GM19455 (cell line): ENCODE data around the gene PNPLA2.

Experiments
- ATAC-seq: cut with Tn5 transposase; IDR thresholded peaks from one replicate; pipeline ENCODE4 v1.9.1; 2021; ENCODE audit not compliant: unreplicated experiment

PNPLA2 gene

DNA sequence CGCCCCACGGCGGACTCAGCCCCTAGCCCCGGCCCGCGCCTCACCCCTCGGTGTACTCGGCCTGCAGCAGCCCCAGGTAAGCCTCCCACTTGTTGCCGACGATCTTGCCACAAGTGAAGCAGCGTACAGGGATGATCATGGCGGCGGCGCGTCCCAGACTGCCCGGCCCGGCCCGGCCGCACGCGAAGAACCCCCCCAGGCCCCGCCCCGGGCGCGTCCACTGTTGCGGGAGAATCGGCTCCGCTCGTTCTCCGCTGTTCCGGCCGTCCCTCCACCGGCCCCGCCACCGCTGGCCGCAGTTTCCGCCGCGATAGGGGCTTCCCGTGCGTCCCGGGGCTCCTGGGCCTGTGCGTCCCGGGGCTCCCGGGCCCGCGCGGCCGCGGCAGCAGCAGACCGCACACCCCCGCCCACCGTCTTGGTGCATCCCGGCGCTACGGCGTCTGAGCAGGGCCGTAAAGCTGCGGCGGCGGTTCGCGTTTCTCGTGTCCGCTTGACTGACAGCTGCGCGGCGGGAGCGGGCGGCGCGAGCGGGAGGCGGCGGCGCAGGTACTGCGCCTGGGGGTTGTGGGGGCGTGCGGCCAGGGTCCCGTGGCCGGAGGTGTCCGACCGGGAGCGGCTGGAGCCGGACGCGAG lies 23.8 kb downstream of the PNPLA2 start, which contains the start of the genes POLR2L and TSPAN4:
Gene POLR2L, minus strand, starts transcription at position 160 of the 633 bp plus-strand sequence. Its CDS starts 21 bp downstream, at position 139.
Gene TSPAN4, plus strand, starts transcription at position 483 of the 633 bp plus-strand sequence. CDS start 7,453 bp downstream, outside the sequence.
- ATAC-seq = peak; percentile 63

DNA sequence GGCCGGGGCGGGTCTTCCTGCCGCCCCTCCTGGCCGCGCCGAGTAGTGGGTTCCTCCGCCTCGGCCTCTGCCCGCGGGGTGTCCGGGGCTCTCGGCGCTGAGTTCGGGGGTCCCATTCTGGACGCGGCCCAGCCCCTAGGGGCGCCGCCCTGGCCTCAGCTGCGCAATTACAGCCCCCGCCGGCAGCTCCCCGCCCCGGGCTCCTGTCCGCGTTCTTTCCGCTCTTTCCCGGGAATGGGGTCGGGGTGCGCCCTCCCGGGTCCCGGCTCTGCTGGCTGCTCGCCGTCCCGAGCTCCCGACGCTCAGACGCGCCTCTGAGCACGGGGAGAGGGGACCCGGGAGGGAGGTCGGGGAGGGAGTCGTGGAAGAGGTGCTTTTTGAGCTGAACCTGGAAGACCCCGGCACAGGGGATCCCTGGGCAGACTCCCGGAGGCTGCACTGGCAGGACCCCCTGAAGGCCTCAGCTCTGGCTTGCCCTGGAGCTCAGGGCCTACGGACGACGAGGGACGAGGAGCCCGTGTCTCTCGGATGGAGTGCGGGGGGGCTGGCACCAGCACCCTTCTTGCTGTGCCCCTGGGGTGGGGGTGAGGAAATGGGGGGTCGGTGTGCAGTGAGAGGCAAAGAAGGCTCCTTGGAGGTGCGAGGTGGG lies 24.5 kb downstream of the PNPLA2 start:
- no peak for ATAC-seq

DNA sequence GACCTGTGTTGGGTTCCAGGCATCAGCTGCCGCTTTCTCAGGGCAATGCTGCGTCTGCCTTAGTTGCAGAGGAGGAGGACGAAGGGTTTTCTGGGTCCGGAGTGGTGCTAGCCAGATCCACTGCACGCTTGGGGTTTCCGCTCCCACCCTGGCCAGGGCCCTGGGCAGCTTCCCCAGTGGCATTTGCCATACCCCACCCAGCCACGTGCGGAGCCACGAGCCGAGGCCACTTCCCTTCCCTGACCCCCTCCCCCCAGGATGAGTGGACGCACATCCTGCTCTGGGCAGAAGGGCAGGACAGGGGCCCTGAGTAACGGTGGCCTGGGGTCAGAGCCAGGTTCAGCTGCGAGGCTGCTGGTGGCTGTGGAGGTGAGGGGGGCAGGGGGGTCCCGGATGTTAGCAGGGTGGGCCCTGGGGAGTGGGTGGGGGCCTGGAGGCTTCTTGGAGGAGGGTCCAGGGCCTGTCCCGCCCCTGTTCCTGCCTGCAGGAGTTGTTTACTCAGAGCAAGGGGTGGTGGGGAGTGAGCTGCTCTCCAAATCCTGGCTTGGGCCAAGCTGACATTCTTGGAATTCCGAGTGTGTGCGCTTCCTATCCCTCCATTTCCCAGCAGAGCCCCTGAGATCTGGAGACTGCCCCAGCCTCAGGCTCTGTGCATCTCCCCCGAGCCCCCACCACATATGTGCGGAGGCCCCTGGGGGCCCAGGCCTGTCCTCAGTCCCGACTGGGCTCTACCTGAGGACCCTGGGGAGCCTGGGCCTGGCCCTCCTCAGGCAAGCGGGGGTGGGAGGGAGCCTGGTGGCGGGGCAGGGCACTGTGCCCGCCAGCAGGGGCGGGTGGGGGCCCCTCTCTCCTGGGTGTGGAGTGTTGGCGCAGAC lies 25.3 kb downstream of the PNPLA2 start:
- ATAC-seq = no peak

DNA sequence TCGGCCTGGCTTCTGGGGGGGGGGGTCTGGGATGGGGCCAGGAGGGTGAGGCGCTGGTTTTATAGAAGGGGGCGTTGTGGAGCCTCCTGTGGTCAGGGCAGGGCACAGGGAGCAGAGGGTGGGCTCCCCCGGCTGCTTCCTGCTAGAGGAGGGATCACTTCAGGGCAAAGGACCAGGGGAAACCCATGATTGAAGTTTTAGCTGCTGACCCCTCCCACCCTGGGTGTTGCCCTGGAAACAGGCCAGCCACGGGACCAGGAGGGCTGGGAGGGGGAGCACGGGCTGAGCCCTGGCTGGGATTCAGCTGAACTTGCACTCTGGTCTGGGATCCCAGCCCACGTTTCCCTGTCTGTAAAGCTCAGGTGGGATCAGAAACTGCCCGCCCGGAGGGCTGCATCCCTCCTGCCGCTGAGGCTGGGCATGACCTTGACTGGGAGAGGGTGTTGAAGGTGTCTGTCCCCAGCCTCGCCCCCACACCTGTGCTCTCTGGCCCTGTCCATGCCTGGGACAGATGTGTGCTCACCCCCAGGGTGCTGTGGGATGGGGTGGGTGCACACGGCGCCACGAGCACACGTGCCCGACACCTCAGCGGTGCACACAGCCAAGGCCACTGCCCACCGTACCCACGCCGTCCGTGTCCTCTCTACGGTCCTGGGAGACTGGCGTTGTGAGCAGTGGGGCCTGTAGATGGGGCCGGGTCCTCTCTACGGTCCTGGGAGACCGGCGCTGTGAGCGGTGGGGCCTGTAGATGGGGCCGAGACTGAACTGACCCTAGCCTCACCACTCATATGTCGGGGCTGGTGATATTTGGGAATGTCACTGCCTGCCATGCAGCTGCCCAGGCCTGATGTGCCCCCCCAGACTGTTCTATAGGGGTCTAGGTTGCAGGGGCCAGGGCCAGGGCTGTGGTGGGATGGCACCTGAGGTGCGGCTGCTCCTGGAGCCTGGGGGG lies 26.3 kb downstream of the PNPLA2 start:
- no peak for ATAC-seq

DNA sequence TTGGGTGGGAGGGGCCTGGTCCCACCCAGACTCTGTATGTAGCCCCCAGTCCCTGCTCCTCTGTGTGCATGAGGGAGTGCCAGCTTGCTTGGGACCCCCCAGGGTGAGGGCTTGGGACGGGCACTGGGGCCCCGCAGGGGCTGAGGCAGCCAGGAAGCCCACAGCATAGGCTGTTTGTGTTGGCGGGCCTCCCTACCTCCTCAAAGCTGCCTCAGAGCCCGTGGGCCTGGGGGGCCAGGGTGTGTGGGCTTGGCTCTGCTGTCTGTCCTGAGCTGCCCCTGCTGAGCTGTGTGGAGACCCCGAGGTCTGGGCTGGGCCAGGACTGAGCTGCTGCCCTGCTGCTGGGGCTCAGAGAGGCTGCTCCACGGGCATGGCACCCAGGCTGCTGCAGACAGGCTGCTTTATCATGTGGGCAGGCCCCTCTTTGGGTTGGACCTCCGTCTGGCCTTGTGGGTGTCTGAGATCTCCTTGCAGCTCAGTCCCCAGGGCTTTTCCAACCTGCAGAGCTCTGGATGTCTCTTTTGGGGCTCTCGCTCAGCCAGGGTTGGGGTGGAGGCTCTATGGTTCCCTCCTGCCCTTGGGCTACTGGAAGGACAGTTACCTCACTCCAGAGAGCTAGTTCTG lies 27.3 kb downstream of the PNPLA2 start:
- no peak for ATAC-seq

DNA sequence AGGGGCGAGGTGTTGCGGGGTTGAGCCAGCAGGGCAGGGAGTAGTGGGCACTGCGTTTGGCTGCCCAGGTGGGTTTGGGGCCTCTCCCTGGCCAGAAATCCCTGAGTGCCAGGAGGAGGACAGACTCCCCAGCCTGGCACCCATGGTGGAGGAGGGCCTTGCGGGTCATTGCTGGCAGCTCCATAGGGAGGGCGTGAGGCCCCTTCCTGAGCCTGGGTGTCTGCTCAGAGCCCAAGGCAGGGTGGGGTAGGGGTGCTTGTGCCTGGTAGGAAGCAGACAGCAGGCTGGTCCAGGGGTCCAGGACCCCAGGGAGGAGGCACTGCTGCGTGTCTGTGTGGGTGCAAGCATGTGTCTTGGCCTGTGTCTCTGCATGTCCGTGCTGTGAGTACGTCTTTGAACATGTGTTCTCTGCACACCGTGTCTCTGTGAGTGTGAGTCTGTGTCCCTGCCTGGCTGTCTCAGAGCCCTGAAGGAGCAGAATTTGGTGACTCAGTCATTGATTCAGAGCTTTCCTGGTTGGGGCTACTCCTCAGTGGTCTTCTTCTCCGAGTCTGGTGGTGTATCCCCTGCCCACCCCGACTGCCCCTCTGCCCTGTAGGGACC lies 27.9 kb downstream of the PNPLA2 start:
- no peak for ATAC-seq

DNA sequence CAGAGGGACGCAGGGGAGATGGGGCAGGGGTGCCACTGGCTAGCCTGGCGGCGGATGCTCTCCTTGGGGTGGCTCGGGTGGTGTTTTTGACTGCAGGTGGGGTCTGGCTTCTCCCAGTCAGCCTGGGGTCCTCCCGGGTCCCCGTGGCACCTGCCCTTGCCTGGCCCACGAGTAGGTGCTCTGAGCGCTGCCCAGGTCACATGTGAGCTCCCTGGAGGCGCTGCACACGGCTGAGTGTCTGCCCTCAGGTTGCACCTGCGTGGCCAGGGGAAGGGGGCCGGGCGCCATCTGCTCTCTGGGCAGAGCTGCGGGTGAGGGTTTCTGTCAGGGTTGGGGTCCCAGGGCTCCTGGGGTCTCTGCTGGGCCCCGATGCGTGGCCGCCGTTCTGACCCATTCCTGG lies 29.2 kb downstream of the PNPLA2 start:
- no peak for ATAC-seq

DNA sequence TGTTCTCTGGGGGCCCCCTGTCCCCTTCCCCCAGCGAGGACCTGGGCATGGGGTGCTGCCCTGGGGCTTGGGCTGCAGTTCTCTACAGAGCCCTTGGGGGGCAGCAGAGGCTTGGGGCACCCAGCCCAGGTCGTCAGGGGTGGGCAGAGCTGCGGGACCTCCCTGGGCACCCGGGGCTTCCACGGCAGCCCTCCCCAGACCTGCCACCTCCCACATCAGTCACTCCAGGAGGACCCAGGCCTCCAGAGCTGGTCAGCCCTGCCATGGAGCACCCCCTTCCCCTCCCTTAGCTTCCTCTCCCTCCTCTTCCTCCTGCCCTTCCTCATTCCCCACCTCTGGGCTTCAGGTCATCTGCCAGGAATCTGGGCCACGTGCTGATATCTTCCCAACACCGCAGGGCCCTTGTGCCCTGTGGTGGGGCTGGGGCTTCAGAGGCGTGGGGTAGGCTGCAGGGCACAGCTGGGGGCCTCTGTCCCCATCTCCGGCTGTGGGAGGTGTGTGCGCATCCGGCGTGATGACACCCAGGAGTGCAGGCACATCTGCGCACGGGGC lies 29.7 kb downstream of the PNPLA2 start:
- no peak for ATAC-seq

DNA sequence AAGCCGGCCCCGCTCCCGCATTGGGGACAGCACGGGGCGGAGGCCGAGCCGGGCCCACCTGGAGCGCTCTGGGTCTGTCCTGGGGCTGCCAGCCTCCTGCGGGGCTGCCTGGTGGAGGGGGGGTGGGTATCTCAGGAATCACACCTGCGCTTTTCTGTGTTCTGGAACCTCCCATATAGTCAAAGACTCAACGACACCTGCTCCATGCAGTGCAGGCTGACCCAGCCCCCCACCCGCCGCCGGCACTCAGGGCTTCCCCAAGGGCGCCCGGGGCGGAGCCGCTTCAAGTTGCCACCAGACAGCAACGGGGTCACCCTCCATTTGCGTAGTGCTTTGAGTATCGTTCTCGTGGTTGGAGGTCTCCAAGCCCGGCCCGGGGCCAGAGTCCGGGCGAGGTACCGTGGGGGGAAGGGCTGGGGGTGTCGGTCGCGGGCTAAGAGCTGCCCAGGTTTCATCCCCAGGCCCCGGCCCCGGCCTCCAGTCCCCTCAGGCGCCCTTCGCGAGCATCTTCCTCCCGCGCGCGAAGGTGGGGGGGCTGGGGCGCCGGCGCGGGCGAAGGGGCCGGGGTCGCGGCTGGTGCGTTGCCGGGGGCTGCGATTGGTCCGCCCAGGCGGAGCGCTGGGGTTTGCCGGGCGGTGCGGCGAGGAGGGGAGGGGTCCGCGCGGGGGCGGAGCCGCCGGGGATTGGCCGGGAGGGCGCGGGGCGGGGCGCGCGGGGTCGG lies 30.6 kb downstream of the PNPLA2 start:
- no peak for ATAC-seq

DNA sequence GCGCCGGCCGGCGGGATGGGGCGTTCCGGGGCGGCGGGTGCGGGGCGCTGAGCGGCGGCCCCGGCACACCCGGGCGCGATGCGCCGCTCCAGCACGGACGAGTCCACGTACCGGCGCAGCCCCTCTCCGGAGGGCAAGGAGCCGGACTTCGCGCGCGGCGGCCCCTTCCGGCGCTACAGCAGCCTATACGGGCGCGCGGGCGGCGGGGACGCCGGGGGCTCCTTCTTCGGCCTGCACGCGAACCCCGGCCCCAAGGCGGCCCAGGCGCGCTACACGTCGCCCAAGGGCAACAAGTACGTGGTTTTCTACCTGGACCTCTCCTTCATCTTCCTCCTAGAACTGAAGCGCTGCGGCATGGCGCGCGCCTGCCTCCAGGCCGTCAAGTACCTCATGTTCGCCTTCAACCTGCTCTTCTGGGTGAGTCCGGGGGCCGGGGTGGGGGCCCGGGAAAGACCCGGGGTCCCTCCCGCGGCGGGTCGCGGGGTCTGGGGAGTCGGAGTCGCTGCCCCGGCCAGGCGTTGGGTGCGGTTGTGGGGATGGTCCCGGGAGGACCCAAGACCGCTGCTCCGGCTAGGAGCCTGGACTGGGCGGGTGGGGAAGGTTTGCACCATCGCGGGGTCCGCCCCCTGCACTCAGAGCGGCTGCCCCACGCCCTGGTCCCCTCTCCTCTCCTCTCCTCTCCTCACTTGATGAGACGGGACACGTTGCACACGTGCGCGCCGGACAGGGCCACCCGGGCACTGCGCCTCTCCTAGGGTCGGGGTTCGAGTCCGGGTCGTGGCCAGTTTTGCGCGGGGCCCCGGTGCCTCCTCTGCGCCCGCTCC lies 31.4 kb downstream of the PNPLA2 start:
- ATAC-seq = no peak

DNA sequence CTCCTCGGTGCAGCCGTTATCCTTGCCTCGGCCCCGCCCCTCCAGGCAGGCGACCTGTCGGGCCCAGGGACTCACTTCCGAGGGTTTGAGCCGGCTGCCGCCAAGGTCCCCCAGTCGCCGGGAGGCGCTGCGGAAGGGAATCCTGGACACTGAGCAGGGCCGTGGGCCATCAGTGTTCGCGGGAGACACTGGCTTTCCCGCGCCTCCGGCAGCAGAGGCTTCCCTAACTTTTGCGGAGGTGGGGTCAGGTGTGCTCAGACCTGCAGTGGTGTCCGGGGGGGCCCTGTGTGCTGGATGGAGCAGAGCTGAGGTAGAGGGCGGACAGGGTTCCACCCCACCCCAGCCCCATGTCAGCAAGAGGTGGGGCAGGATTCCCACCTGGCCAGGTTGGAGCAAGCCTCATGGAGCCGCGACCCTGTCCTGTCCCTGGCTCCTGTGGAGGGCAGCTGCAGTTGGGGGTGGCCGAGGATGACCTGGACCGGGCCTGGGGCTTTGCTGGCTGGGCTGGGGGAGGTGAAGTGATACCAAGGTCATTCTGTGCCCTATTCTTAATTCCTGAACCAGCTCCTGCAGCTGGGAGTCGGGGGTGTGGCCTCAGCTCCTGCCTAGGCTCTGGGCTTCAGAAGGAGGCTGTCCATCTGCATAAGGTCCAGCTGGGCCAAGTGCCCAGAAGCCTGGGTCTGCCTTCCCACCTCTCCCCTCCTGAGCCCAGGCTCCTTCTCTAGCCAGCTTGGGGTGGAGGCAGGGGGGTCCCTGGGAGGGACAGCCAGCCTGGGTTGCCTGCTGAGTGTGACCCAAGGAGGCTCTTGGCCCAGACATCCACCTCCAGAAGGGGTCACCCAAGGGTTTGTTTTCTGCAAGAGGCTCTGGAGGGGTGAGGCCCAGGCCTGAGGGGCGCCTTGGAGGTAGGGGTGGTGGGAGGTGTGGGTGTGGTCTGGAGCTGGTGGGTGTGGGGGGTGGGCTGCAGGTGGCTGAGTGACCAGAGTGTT lies 32.4 kb downstream of the PNPLA2 start:
- no peak for ATAC-seq

DNA sequence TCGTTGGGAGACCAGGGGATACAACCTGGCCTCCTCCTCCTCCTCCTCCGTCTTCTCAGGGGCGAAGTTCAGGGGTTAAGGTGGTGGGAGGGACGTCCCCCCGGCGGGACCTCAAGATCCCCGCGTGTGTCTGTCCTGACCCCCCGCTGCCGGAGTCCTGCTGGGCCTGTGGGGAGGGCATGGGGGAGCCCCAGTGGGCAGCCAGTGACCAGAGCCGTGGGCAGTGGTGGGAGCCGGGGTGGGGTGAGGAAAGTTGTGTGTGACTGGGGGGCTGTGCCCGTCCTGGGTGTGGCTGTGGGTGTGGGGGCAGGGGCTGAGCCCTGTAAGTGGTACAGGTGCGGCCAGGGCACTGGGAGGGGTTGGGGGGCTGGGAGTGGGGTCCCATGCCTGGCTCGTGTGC lies 34.0 kb downstream of the PNPLA2 start:
- ATAC-seq = no peak

DNA sequence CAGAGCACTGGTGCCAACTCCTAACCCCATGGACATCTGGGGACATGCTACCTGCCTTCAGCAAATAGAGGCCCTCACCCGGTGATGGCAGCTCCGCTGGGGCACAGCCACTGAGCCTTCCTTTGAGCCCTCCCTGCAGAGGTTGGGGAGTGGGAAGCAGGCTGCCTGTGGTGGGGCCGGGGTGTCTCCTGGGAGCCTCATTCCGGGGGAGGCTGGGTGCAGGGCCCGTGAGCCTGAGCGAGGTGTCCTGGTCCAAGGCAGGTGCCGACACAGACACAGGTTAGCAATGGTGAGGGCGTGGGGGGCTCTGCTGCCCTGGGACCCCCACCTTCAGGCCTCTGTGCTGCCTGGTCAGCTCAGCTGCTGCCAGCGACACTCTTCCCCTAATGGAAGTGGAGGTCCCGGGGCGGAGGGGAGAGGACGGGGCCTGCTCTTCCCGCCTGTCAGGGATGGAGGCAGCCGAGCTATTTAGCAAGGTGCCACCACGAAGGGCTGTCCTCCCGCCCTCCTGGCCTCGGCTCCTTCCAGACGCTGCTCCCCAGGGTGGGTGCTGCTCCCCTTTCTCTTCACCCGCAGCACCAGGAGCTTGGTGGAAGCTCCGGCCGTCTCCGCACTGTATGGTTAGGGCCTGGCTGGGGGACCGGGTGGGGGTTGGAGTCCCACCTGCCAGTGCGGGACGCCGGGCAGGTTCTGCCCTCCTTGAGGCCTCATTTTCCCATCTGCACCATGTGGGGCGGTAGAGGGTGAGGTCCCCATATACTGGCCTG lies 35.2 kb downstream of the PNPLA2 start:
- no peak for ATAC-seq

DNA sequence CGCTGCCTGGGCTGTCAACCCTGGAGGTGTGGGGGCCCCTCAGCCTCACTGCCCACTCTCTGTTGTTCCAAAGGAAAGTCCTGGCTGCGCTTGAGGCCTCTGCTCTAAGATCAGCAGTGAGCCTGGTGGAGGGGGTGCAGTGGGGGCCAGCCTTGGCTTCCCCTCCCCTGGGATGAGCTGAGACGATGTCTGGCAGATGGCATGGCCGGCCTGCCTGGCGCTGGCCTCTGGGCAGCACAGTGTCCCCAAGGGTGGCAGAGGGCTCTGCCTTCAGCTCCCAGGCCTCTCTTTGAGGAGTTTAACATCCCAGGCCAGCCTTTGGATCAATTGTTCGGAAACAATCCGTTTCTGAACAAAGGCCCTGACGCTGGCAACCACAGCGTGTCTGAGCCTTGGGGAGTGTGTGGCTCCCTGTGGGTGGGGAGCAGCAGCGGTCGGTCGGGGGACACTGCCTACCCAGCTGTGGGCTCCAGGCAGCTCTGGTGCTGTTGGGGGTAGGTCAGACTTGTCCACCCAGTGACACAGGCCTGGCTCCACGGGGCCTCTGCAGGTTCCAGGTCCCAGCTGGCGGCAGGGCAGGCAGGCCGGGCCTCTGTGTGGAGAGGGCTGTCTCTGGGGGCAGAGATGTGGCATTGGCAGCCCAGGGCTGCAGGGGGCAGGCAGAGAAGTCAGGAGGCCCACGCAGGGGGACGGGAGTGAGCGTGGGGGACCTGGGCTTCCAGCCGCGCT lies 36.1 kb downstream of the PNPLA2 start:
- ATAC-seq = no peak

DNA sequence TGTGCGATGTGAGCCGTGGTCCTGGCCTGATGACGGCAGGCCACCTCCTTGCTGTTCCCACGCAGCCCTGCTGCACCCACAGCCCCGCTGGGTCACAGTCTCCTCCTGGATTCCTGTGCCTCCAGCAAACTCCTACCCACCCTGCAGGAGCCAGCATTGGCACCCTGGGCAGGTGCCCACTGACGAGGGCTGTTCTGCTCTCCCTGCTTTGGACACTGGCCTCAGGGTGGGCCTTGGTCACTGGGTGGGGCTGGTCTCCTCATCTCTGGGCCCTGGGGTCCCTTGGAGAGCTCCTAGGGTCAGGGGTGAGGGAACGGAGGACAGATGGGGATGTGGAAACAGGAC lies 36.6 kb downstream of the PNPLA2 start:
- no peak for ATAC-seq
